ENCODE measurements around the gene NLRP13.
"Not testable (repeated sequence)": the region's sequence is repeated elsewhere in the genome, so short reads cannot be mapped to it uniquely, and the experiment has no call there.

The NLRP13 gene, protein sequence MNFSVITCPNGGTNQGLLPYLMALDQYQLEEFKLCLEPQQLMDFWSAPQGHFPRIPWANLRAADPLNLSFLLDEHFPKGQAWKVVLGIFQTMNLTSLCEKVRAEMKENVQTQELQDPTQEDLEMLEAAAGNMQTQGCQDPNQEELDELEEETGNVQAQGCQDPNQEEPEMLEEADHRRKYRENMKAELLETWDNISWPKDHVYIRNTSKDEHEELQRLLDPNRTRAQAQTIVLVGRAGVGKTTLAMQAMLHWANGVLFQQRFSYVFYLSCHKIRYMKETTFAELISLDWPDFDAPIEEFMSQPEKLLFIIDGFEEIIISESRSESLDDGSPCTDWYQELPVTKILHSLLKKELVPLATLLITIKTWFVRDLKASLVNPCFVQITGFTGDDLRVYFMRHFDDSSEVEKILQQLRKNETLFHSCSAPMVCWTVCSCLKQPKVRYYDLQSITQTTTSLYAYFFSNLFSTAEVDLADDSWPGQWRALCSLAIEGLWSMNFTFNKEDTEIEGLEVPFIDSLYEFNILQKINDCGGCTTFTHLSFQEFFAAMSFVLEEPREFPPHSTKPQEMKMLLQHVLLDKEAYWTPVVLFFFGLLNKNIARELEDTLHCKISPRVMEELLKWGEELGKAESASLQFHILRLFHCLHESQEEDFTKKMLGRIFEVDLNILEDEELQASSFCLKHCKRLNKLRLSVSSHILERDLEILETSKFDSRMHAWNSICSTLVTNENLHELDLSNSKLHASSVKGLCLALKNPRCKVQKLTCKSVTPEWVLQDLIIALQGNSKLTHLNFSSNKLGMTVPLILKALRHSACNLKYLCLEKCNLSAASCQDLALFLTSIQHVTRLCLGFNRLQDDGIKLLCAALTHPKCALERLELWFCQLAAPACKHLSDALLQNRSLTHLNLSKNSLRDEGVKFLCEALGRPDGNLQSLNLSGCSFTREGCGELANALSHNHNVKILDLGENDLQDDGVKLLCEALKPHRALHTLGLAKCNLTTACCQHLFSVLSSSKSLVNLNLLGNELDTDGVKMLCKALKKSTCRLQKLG

DNA sequence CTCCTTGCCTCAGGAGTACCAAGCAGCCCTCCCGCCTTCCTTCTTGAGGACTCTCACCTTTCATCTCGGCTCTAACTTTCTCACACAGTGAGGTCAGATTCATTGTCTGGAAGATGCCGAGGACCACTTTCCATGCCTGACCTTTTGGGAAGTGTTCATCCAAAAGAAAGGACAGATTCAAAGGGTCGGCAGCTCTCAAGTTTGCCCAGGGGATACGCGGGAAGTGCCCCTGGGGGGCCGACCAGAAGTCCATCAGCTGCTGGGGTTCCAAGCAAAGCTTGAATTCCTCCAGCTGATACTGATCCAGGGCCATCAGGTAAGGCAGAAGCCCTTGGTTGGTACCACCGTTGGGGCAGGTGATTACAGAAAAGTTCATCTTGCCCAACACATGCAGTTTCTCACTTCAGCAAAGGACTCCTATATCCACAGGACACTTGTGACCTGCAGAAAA is at the start of gene NLRP13:
NLRP13 (minus strand) TSS at position 401 of the 451 bp plus-strand sequence; CDS start at position 376, 25 bp downstream.
- no peak for DNase-seq

- DNase-seq, result no peak
Observed at GRCh38 chr19:55980415-55980814, 48.3 kb upstream of the NLRP13 start.

- no peak for DNase-seq
Observed at GRCh38 chr19:55973982-55974381, 41.8 kb upstream of the NLRP13 start.

DNA sequence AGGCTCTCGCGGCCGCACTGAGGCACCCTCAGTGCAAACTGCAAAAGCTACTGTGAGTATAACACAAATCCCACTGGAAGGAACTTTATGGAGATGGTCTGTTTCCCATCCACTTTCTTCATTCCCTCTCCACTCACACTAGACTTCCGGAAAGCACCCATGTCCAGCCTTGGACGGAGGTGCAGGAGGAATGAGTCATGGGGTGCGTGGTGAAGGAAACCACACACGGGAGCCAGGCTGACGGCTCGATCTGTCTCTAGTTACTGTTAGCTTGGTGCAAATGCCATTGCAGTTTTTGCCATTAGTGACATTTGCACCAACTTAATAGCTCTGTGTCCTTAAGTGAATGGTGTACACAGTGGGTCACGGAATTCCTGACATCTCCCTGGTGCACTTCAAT is 30.1 kb upstream of the NLRP13 start:
- DNase-seq, result no peak

DNA sequence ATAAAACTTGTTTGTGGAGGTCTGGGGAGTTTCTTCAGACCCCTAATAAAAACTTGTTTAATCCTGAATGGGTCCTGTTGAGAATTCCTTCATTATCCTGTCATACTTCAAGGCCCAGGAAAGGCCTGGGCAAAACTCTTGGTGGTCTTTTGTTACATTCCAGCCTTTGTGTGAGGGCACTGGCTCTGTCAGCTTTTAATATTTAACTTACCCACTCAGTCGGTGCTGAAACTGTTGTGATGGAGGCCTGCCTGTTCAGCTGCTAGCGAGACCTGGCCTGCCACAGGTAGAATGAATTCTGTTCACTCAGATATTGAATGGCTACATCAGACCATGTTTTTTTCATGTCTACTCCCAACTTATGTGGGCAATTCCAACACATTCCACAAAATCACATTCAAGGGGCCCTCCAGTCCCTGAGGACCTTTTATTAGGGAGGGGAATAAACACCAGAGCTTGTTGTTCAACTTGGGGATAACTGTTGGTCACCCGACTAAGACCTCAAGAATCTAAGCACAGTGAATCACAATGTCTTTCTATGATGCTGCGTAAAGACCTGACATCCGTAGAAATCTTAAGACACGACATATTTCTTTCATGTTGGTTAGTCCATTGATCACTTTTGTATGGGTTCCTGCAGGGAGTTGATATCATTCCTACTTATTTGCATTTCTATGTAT is 28.0 kb upstream of the NLRP13 start:
- DNase-seq, result no peak

- no peak for DNase-seq
Observed at GRCh38 chr19:55958356-55958755, 26.2 kb upstream of the NLRP13 start.

GRCh38 chr19:55956431-55956830 is 24.3 kb upstream of the NLRP13 start:
- no peak for DNase-seq

DNA sequence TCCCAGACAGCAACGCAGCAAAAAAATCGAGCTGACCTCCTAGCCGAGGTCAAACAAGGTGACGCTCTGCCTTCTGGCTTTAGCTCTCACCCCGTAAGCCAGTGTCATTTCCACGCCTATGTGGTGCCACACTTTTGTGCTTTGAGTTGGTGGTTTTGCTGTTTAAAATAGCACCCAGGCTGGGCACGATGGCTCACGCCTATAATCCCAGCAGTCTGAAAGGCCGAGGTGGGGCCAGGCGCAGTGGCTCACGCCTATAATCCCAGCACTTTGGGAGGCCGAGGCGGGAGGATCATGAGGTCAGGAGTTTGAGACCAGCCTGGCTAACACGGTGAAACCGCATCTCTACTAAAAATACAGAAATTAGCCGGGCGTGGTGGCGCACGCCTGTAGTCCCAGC is 18.4 kb upstream of the NLRP13 start:
- DNase-seq, result not testable (repeated sequence)

DNA sequence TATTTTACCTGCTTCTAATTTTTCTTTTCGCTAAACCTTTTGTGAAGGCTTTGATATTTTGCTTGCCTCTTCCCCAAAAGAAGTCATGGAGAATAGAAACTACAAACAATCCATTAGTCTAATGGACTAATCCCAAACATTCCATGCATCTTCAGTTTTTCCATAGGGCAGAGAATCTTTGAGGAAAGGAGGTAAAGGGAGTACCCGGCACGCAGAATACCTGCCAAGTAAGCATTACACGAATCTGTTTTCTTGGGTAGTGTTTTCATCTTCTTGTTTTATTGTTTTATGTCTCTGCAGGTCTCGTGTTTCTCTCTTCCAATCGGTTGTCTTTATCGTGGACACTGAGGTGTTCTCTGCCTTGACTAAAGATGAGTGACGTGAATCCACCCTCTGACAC is 15.4 kb upstream of the NLRP13 start, which contains the start of gene NLRP8:
NLRP8 (plus strand) TSS at position 301 of the 400 bp plus-strand sequence.
- DNase-seq, result no peak

GRCh38 chr19:55940306-55940705 is 8.2 kb upstream of the NLRP13 start:
- no peak for DNase-seq

- DNase-seq, result no peak
Observed at GRCh38 chr19:55939206-55939605, 7.1 kb upstream of the NLRP13 start.

DNA sequence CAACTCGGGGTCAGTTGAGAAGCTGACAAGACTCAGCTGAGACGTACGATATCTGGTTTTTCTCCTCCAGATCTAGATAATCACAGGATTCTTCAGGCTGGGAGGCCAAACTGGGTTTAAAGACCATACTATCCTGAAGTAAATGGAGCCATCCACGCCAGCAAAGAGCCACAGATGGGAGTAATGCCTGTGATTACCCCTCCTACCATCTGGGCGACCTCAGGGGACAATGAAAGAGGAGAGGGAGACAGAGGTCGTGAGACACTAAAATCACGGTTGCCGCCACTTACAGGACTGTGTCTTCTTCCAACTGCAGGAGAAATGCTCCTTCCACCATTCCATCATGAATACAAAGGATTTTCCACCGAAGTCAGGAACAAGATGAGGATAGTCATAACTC is 3.1 kb upstream of the NLRP13 start:
- no peak for DNase-seq

DNA sequence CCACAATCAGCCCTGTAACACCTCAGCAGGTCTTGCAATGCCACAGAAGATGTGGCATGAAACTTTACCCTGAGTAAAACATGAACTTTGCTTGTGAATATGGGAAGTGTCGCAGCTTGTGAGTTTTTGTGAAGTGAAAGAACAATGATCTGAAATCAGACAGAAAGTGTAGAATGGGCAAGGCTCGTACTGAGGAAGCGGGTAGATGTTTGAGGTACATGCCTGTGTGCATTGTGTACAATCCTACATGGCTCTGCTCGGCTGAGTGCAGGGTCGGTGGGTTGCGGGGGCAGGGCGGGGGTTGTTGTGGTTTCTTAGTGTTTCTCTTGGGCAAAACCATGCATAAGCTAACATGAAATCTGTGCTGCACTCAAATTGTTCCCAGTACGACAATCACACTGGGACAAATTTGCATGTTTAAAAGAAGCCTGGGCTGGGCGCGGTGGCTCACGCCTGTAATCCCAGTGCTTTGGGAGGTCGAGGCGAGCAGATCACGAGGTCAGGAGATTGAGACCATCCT is 1.1 kb downstream of the NLRP13 start:
- DNase-seq, result no peak

DNA sequence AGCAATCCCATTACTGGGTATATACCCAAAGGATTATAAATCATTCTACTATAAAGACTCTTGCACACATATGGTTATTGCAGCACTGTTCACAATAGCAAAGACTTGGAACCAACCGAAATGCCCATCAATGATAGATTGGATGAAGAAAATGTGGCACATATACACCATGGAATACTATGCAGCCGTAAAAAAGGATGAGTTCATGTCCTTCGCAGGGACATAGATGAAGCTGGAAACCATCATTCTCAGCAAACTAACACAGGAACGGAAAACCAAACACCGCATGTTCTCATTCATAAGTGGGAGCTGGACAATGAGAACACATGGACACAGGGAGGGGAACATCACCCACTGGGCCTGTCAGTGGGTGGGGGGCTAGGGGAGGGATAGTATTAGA is 2.9 kb downstream of the NLRP13 start:
- not testable (repeated sequence) for DNase-seq

DNA sequence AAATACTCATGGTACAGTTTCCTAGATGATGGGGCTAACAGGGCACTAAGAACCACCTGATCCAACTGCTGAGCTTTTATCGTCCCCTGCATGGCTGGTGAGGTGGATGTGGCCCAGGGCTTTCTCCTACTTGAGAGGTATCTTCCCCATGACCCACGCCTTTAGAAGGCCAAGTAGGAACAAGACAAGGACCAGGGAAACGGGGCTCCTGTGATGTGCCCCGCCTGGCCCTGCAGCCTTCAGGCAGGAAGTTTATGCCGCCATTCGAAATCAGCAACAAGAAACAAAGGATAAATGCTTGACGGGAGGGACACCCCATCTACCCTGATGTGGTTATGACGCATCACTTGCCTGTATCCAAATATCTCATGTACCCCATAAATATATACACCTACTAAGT is 4.1 kb downstream of the NLRP13 start:
- DNase-seq, result no peak

DNA sequence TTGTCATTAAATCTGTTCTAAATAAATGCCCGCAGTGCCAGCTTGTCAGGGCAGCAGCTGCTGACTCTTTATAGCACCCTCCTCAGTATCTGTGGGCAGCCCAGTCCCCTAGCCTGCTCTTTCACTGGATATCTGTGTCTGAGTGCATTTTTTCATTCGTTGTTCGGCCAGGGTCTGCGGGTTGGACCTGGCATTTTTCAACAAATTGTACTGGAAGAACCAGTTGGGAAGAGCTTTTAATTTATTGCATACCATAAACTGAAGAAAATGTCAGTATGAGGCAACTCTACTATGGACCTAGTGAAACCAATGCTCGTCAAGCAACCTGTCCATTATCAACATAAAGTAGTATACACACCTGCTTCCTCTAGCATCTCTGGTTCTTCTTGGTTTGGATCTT is 8.6 kb downstream of the NLRP13 start:
- DNase-seq, result no peak

DNA sequence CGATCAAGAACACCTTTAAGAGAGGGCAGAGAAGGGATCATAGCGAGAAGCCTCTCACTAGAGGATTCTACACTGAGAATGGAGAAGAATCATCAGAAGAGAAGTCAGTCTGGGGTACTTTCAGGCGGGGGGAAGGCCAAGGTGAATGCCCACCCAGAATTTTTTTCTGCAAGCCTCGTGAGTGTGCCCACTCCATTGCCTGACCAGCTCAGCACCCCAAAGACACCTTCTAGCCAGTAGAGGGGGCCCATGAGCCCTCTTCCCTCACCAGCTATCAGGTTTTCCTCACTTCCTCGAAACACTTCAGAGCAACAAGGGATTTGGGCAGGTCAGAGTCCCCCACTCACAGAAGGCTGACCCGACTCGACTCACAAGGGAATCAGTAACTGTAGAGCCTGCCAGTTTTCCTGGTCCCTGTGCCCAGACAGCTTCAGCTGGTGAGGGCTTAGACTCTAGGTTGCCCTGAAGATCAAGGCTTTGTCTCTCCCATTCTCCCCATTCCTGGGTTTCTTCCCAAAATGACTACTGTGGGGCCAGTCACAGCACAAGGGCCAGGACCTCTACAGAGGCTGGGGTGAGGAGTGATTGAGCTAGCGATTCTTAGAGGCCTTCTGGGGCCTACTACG is 18.4 kb downstream of the NLRP13 start:
- no peak for DNase-seq

DNA sequence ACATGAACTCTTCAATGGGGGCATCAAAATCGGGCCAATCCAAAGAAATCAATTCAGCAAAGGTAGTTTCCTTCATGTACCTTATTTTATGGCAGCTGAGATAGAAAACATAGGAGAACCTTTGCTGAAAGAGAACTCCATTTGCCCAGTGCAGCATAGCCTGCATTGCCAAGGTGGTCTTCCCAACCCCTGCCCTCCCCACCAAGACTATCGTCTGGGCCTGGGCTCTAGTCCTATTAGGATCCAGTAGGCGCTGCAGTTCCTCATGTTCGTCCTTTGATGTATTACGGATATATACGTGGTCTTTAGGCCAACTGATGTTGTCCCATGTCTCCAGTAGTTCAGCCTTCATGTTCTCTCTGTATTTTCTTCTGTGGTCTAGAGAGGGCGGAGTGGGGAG is 19.2 kb downstream of the NLRP13 start:
- DNase-seq, result no peak

- DNase-seq, result no peak
Observed at GRCh38 chr19:55909801-55910200, 22.3 kb downstream of the NLRP13 start.

DNA sequence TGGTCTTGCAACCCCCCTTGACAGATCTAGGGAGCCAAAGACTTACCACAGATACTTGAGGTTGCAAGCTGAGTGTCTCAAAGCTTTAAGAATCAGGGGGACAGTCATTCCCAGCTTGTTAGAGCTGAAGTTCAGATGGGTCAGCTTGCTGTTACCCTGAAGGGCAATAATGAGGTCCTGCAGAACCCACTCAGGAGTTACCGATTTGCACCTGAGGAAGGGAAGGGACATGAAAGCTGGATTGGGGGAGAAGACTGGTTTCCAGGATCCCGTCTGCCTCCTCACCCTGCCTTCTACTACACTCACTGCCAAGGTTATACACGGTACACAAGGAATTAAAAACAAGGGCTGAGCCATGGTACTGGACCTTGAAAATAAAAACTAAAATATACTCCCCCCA is 24.4 kb downstream of the NLRP13 start:
- DNase-seq, result no peak

GRCh38 chr19:55907286-55907685 is 24.9 kb downstream of the NLRP13 start:
- DNase-seq, result no peak
